HCT116 (cell line): ENCODE measurements around the gene CDH13. TPM values are rescaled to one million over a fixed set of nuclear protein-coding genes. Genes with fewer than 3 reads are reported as not detected.

Experiments used
- ATAC-seq: fragments of 200-7000 bp; cut with Tn5 transposase; 2 replicates; pipeline ENCODE4 v1.9.1; 2020; ENCODE audit warnings: mild to moderate bottlenecking, moderate library complexity
- BruUV-seq: library from RNA; stranded (reverse); fragments of 400-500 nt; replicated peaks from 2 replicates; lab custom pipeline; 2021; lab: Mats Ljungman, UMichigan
- CTCF ChIA-PET: fragments of 300-600 bp; sonication (Branson Sonifier 250); formaldehyde crosslinking; loops from one replicate; lab custom pipeline; 2021; ENCODE audit warnings: antibody characterized with exemption; lab: Charles Lee
- POLR2A ChIA-PET: fragments of 300-600, 350-600 bp; sonication (Branson Sonifier 250); formaldehyde crosslinking; loops from one replicate; lab custom pipeline; 2021; ENCODE audit warnings: antibody characterized with exemption; lab: Charles Lee
- RAD21 ChIA-PET, 2 experiments: fragments of 300-600 bp; sonication (Branson Sonifier 250); formaldehyde crosslinking; loops; one replicate each; lab custom pipeline; 2023; ENCODE audit warnings: low total read pairs in 2 of 2; ENCODE audit not compliant: uncharacterized antibody in 2 of 2, unreplicated experiment in 2 of 2, low non-redundant PET in 1 of 2; lab: Charles Lee
- DNase-seq: peaks from one replicate; pipeline ENCODE4 v3.0.0-alpha.2; 2010; ENCODE audit warnings: low read depth, low spot score
- H2AFZ ChIP-seq: fragments of 200-600 bp; shearing (Covaris generic), sonication (generic); 2 replicates; pipeline ENCODE4 v1.6.1; 2017; ENCODE audit warnings: low read depth, mixed run types, mixed read lengths, antibody characterized with exemption, low read length; ENCODE audit not compliant: poor library complexity, severe bottlenecking
- H3K27ac ChIP-seq: 2 replicates; pipeline ENCODE4 v1.5.1; 2012; ENCODE audit warnings: low read depth, low read length
- H3K27me3 ChIP-seq: fragments of 200-600 bp; sonication (generic); 2 replicates; pipeline ENCODE4 v1.6.1; 2016; ENCODE audit warnings: mixed run types, low read length, mixed read lengths; ENCODE audit not compliant: insufficient read depth
- H3K36me3 ChIP-seq, 2 experiments: fragments of 200-500 bp in 1 of 2; fragments of 200-600 bp in 1 of 2; sonication (Bioruptor generic) in 1 of 2; sonication (generic) in 1 of 2; 2 replicates each; pipeline versions ENCODE4 v1.5.1 to v1.6.1; 2014 to 2016; ENCODE audit warnings: low read length in 2 of 2, inconsistent platforms in 1 of 2, mixed read lengths in 1 of 2, mixed run types in 1 of 2; ENCODE audit not compliant: insufficient read depth in 2 of 2, control insufficient read depth in 1 of 2
- H3K4me1 ChIP-seq, 2 experiments: fragments of 200-600 bp in 1 of 2; sonication (generic) in 1 of 2; 2 replicates each; pipeline versions ENCODE4 v1.5.1 to v1.6.1; 2012 to 2017; ENCODE audit warnings: low read length in 2 of 2, inconsistent platforms in 1 of 2, mild to moderate bottlenecking in 1 of 2, mixed read lengths in 1 of 2, mixed run types in 1 of 2, moderate library complexity in 1 of 2; ENCODE audit not compliant: insufficient read depth in 2 of 2, control insufficient read depth in 1 of 2
- H3K4me2 ChIP-seq: fragments of 200-600 bp; sonication (generic); 2 replicates; pipeline ENCODE4 v1.6.1; 2017; ENCODE audit warnings: mixed run types, low read length, mixed read lengths
- H3K4me3 ChIP-seq, 2 experiments: fragments of 200-600 bp in 1 of 2; sonication (generic) in 1 of 2; replicated peaks in 1 of 2; 2 replicates each; pipeline ENCODE4 v1.5.1; 2011 to 2016; ENCODE audit warnings: low read length in 2 of 2, control low read depth in 1 of 2, low read depth in 1 of 2, mild to moderate bottlenecking in 1 of 2, mixed read lengths in 1 of 2, mixed run types in 1 of 2
- H3K79me2 ChIP-seq: fragments of 200-600 bp; sonication (generic); 2 replicates; pipeline ENCODE4 v1.6.1; 2017; ENCODE audit warnings: mild to moderate bottlenecking, mixed run types, low read length, moderate library complexity, mixed read lengths; ENCODE audit not compliant: insufficient read depth
- H3K9ac ChIP-seq: fragments of 200-600 bp; sonication (generic); 2 replicates; pipeline ENCODE4 v1.6.1; 2016; ENCODE audit warnings: low read length, mixed read lengths
- H3K9me2 ChIP-seq: fragments of 200-600 bp; sonication (generic), shearing (Covaris generic); 2 replicates; pipeline ENCODE4 v1.6.1; 2017; ENCODE audit warnings: mixed run types, mild to moderate bottlenecking, moderate library complexity; ENCODE audit not compliant: insufficient read depth
- H3K9me3 ChIP-seq, 2 experiments: fragments of 200-500 bp in 1 of 2; fragments of 200-600 bp in 1 of 2; sonication (Bioruptor generic) in 1 of 2; sonication (generic) in 1 of 2; 2 replicates each; pipeline ENCODE4 v1.6.1; 2014 to 2017; ENCODE audit warnings: low read length in 2 of 2, mixed read lengths in 2 of 2, inconsistent platforms in 1 of 2, low read depth in 1 of 2, mild to moderate bottlenecking in 1 of 2, mixed run types in 1 of 2, moderate library complexity in 1 of 2; ENCODE audit not compliant: control insufficient read depth in 1 of 2, insufficient read depth in 1 of 2
- H4K20me1 ChIP-seq: fragments of 200-600 bp; sonication (generic), shearing (Covaris generic); 2 replicates; pipeline ENCODE4 v1.6.1; 2017; ENCODE audit warnings: mixed run types, mild to moderate bottlenecking, moderate library complexity; ENCODE audit not compliant: insufficient read depth
- EZH2phosphoT487 ChIP-seq: fragments of 200-600 bp; IDR thresholded peaks from 2 replicates; pipeline ENCODE4 v1.6.1; 2018; ENCODE audit warnings: antibody characterized with exemption, borderline replicate concordance
- FOSL1 ChIP-seq: IDR thresholded peaks from 2 replicates; pipeline ENCODE4 v1.6.1; 2012; ENCODE audit warnings: low read depth
- RAD21 ChIP-seq: IDR thresholded peaks from 2 replicates; pipeline ENCODE4 v1.6.1; 2012; ENCODE audit warnings: low read depth, mild to moderate bottlenecking
- REST ChIP-seq: IDR thresholded peaks from 2 replicates; pipeline ENCODE4 v1.6.1; 2012; ENCODE audit warnings: low read depth
- TCF7L2 ChIP-seq: IDR thresholded peaks from 2 replicates; pipeline ENCODE4 v1.7.0; 2011; ENCODE audit warnings: borderline replicate concordance, inconsistent platforms; ENCODE audit not compliant: insufficient read depth, insufficient read length; ENCODE audit errors: extremely low read depth
- YY1 ChIP-seq: IDR thresholded peaks from 2 replicates; pipeline ENCODE4 v1.6.1; 2011; ENCODE audit warnings: low read length, low read depth, moderate library complexity, mild to moderate bottlenecking; ENCODE audit not compliant: insufficient replicate concordance; ENCODE audit errors: extremely low read depth
- ZFX ChIP-seq: fragments of 450-650 bp; IDR thresholded peaks from 2 replicates; pipeline ENCODE4 v1.6.1; 2017
- ZNF274 ChIP-seq: fragments of 200-500 bp; sonication (Bioruptor generic); IDR thresholded peaks from 2 replicates; pipeline ENCODE4 v1.6.1; 2014; ENCODE audit warnings: mild to moderate bottlenecking, low read depth, low read length, inconsistent platforms
- intact Hi-C: fragments of 100-400 bp; cut with micrococcal nuclease; formaldehyde crosslinking; loops from 2 replicates; pipeline ENCODE4 v1.10.0; 2022
- total RNA-seq: library from RNA; stranded (reverse); gene quantifications from one replicate; pipeline ENCODE4 v1.2.1, GENCODE V29; 2021; ENCODE audit not compliant: unreplicated experiment
- TF ChIP-seq, protein P1 (sequence below): IDR thresholded peaks from 2 replicates; pipeline ENCODE4 v1.6.1; 2012
- TF ChIP-seq, protein P2 (sequence below): IDR thresholded peaks from 2 replicates; pipeline ENCODE4 v1.6.1; 2011; ENCODE audit warnings: mild to moderate bottlenecking, low read length, moderate library complexity; ENCODE audit not compliant: insufficient replicate concordance; ENCODE audit errors: extremely low read depth

Gene CDH13
- total RNA-seq, 1 experiment from 2014 or later = not detected

DNA sequence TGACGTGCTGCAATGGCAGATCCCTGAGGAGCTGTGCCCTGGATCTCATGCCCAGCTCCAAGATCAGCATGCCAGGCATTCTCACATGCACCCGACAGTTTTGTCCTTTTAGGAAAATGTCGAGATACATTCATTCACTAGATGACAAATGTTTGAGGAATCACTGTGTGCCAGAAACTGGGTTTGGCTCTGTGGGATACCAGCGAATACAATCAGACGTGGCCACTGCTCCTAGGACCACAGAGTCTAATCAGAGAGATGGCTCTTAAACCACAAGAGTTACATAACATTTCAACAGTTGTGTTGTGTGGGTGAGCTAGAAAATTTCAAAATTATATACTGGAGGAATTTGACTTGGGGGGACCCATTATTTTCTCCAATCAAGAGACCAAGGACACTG lies 579.7 kb downstream of the CDH13 start (continued):
- TF ChIP-seq REST (no peak), ZFX (no peak), ZNF274 (no peak), RAD21 (no peak), FOSL1 (no peak)
- TF ChIP-seq, protein P1, sequence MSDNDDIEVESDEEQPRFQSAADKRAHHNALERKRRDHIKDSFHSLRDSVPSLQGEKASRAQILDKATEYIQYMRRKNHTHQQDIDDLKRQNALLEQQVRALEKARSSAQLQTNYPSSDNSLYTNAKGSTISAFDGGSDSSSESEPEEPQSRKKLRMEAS = no peak

GRCh38 chr16:83211711-83212110 lies 584.9 kb downstream of the CDH13 start:
- POLR2A ChIA-PET = no interaction called here
- RAD21 ChIA-PET = no interaction called here
- intact Hi-C loops = loop anchor here (10.0 kb wide), 1 partner anchor 607 kb away; no protein-coding TSS in a partner anchor
- BruUV-seq = no TSS peak
- H2AFZ ChIP-seq = no peak overlapping the region
- no peaks in the 10 kb centered on the region for H3K79me2 ChIP-seq
- no peaks in the 10 kb centered on the region for H4K20me1 ChIP-seq
- no peak overlapping the region for H3K4me3 ChIP-seq
- no peak for ATAC-seq
- CTCF ChIA-PET = no interaction called here
- DNase-seq = no peak
- H3K9ac ChIP-seq = no peak overlapping the region
- H3K9me3 ChIP-seq = peaks cover 0 to 7% of the 10 kb centered on the region in 2 experiments; a peak in 3 of 4 replicates
- H3K36me3 ChIP-seq = no peaks in the 10 kb centered on the region
- H3K27ac ChIP-seq = no peak overlapping the region
- no peaks in the 10 kb centered on the region for H3K27me3 ChIP-seq
- no peak overlapping the region for H3K4me2 ChIP-seq
- no peaks in the 10 kb centered on the region for H3K4me1 ChIP-seq
- TF ChIP-seq, protein P2, sequence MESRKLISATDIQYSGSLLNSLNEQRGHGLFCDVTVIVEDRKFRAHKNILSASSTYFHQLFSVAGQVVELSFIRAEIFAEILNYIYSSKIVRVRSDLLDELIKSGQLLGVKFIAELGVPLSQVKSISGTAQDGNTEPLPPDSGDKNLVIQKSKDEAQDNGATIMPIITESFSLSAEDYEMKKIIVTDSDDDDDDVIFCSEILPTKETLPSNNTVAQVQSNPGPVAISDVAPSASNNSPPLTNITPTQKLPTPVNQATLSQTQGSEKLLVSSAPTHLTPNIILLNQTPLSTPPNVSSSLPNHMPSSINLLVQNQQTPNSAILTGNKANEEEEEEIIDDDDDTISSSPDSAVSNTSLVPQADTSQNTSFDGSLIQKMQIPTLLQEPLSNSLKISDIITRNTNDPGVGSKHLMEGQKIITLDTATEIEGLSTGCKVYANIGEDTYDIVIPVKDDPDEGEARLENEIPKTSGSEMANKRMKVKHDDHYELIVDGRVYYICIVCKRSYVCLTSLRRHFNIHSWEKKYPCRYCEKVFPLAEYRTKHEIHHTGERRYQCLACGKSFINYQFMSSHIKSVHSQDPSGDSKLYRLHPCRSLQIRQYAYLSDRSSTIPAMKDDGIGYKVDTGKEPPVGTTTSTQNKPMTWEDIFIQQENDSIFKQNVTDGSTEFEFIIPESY = no peak
- TF ChIP-seq EZH2phosphoT487 = no peak
- TF ChIP-seq YY1 = no peak
- no peak for TF ChIP-seq TCF7L2
- TF ChIP-seq ZFX = no peak
- TF ChIP-seq ZNF274 = no peak
- no peaks in the 10 kb centered on the region for H3K9me2 ChIP-seq
